ENCODE results near the gene SHTN1.

Gene SHTN1

GRCh38 chr10:117005026-117005526, at the start of gene SHTN1:
SHTN1 (minus strand) TSS chr10:117005187; CDS start chr10:117005079, 108 bp downstream.
- DNase-seq: peak; percentile 59

GRCh38 chr10:117053482-117053881, 48.5 kb upstream of the SHTN1 start:
- DNase-seq: peak; percentile 54

- DNase-seq: no peak
Observed at GRCh38 chr10:117047947-117048346, 43.0 kb upstream of the SHTN1 start.

GRCh38 chr10:117016266-117016665, 11.3 kb upstream of the SHTN1 start:
- DNase-seq: no peak

GRCh38 chr10:117014835-117015234, 9.8 kb upstream of the SHTN1 start:
- DNase-seq: no peak

GRCh38 chr10:117007080-117007479, 2.1 kb upstream of the SHTN1 start:
- peak; percentile 54 for DNase-seq

- no peak for DNase-seq
Observed at GRCh38 chr10:117005527-117006055, 604 bp upstream of the SHTN1 start.

GRCh38 chr10:117004227-117005025, 561 bp downstream of the SHTN1 start:
- DNase-seq: peak; percentile 91

GRCh38 chr10:117003336-117003735, 1.7 kb downstream of the SHTN1 start:
- DNase-seq: no peak

GRCh38 chr10:117002206-117002605, 2.8 kb downstream of the SHTN1 start:
- no peak for DNase-seq

GRCh38 chr10:117001144-117001543, 3.8 kb downstream of the SHTN1 start:
- DNase-seq: peak; percentile 55

- no peak for DNase-seq
Observed at GRCh38 chr10:117000580-117000979, 4.4 kb downstream of the SHTN1 start.

GRCh38 chr10:116998172-116998571, 6.8 kb downstream of the SHTN1 start:
- no peak for DNase-seq

- DNase-seq: no peak
Observed at GRCh38 chr10:116997015-116997414, 8.0 kb downstream of the SHTN1 start.

GRCh38 chr10:116995648-116996047, 9.3 kb downstream of the SHTN1 start:
- no peak for DNase-seq

GRCh38 chr10:116994113-116994890, 10.7 kb downstream of the SHTN1 start:
- no peak for DNase-seq

- DNase-seq: no peak
Observed at GRCh38 chr10:116993610-116994009, 11.4 kb downstream of the SHTN1 start.

- DNase-seq: no peak
Observed at GRCh38 chr10:116992183-116992582, 12.8 kb downstream of the SHTN1 start.

- DNase-seq: no peak
Observed at GRCh38 chr10:116990276-116990800, 14.6 kb downstream of the SHTN1 start.

GRCh38 chr10:116989439-116989838, 15.5 kb downstream of the SHTN1 start:
- DNase-seq: no peak

GRCh38 chr10:116988311-116988710, 16.7 kb downstream of the SHTN1 start:
- no peak for DNase-seq

GRCh38 chr10:116985611-116986010, 19.4 kb downstream of the SHTN1 start:
- DNase-seq: peak; percentile 10
